Measurements from ENCODE around the gene ARRDC4.

The ARRDC4 gene

GRCh38 chr15:98012354-98012753 lies 51.9 kb downstream of the ARRDC4 start:
- DNase-seq (ENCODE audit: low read depth in 2 of 2) = no peak
- H3K4me3 ChIP-seq (replicated peaks in 1 of 2; ENCODE audit: low read depth in 2 of 2, low read length in 2 of 2) = no peak overlapping the region
- TF ChIP-seq, protein P1, sequence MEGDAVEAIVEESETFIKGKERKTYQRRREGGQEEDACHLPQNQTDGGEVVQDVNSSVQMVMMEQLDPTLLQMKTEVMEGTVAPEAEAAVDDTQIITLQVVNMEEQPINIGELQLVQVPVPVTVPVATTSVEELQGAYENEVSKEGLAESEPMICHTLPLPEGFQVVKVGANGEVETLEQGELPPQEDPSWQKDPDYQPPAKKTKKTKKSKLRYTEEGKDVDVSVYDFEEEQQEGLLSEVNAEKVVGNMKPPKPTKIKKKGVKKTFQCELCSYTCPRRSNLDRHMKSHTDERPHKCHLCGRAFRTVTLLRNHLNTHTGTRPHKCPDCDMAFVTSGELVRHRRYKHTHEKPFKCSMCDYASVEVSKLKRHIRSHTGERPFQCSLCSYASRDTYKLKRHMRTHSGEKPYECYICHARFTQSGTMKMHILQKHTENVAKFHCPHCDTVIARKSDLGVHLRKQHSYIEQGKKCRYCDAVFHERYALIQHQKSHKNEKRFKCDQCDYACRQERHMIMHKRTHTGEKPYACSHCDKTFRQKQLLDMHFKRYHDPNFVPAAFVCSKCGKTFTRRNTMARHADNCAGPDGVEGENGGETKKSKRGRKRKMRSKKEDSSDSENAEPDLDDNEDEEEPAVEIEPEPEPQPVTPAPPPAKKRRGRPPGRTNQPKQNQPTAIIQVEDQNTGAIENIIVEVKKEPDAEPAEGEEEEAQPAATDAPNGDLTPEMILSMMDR (IDR thresholded peaks at IDR 0.05; ENCODE audit: low read depth, low read length) = no peak

GRCh38 chr15:98013631-98014030 lies 53.1 kb downstream of the ARRDC4 start:
- no peak overlapping the region for H3K4me3 ChIP-seq (replicated peaks in 1 of 2; ENCODE audit: low read depth in 2 of 2, low read length in 2 of 2)
- TF ChIP-seq, protein P1 (IDR thresholded peaks at IDR 0.05; ENCODE audit: low read depth, low read length) = no peak
- no peak for DNase-seq (ENCODE audit: low read depth in 2 of 2)

DNA sequence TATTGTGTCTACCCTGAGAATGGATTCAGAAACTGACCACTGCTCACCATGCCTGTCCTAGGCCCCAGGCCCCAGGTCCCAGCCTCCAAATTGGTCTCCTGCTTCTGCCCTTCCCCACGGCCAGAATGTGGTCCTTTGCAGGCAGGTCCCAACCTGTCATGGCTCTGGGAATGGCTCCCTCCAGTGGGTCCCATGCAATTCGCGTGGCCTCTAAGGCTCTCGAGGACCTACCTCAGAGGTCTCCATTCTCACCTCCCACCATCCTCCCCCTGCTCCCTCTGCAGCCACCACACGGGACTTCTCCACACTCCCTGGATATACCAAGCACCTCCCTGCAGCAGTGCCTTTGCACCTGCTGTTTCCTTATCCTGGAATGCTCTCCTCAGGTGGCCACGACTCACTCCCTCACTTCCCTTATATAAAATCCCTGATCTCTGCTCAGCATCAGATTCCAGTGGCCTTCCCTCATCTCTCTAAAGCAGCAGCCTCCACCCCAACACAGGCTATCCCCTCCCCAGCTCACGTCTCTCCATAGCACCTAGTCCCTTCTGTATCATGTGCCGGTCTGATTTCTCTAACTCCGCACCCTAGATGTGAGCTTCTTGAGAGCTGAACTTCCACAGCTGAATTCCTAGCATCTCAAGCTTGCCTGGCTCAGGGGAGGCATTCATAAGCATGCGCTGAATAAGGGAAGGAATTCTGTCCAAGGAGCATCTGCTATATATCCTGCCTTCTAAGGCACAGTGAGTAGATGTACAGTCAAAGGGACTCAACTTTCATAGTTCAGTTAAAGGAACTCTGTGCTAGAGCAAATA lies 56.9 kb downstream of the ARRDC4 start:
- no peak overlapping the region for H3K4me3 ChIP-seq (replicated peaks in 1 of 2; ENCODE audit: low read depth in 2 of 2, low read length in 2 of 2)
- no peak for DNase-seq (ENCODE audit: low read depth in 2 of 2)
- TF ChIP-seq, protein P1 (IDR thresholded peaks at IDR 0.05; ENCODE audit: low read depth, low read length) = no peak

GRCh38 chr15:98018761-98019351 lies 58.4 kb downstream of the ARRDC4 start:
- no peak for DNase-seq (ENCODE audit: low read depth in 2 of 2)
- TF ChIP-seq, protein P1 (IDR thresholded peaks at IDR 0.05; ENCODE audit: low read depth, low read length) = no peak
- H3K4me3 ChIP-seq (replicated peaks in 1 of 2; ENCODE audit: low read depth in 2 of 2, low read length in 2 of 2) = no peak overlapping the region

Data from cardiac fibroblast (primary cell).